Posterior cingulate gyrus (tissue), 11 donors: ENCODE results near the gene NPIPB2.
"Not testable (repeated sequence)": the region's sequence is repeated elsewhere in the genome, so short reads cannot be mapped to it uniquely, and the experiment has no call there.

Source experiments
- DNase-seq, 10 donors: peaks; one replicate each; pipeline versions ENCODE4 v3.0.0 to v3.0.0-alpha.2; 2020 to 2021; ENCODE audit warnings: mixed read lengths in 3 of 10
- intact Hi-C: fragments of 100-400 bp; cut with DNase I; formaldehyde crosslinking; loops from one replicate; pipeline ENCODE4 v1.15.1; 2023

The NPIPB2 gene

DNA sequence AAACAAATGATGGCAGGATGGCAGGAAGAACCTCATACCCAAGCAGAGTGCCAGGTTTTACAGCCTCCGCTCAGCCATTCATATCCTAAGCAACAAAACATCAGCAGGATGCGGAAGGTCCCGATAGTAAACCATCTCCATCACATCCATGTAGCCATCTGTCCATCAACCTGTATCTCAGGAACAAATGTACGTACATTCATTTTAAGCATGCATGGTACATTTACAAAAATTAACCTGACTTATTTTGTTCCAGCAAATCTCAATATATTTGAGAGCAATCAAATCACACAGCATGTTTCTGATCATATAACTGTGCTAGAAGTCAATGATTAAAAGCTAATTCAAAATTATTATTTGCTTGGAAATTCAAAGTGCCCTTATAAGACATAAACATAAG is at the start of gene NPIPB2:
TSS of gene NPIPB2 (minus strand) at position 101 of the 400 bp plus-strand sequence. CDS start at position 101, 0 bp downstream.
- not testable (repeated sequence) for DNase-seq

DNA sequence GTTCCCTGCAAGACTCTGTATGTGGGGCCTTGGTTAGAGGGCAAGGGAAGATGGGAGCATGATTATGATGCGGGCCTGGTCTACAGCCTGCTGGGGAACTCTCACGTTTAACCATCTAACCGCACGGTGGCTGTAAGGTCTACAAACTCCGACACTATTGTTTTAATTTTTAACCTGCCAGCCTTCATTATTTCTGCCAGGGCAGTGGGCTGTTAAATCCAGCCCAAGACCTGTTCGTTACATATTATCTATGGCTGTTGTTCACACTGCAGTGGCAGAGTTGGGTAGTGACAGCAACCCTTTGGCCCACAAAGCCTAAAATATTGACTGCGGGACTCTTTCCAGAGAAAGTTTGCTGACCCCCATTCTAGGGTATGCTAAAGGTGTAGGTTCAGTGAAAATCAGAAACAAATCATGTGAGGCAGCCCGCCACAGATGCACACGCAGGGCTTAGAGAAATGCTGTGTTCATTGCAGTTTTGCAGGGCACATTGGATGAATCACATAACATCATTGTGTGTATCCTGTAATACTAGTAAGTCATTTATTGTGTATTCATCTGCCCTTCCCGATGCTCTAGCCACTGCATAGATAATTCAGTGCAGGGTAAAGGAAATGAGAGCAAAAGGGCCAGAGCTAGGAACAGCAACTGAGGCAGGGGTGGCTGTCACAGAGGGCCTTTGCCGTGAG is 49.0 kb upstream of the NPIPB2 start:
- intact Hi-C loops, result no loop called here
- DNase-seq, result no peak

More for the DNA sequence above, at the start of gene NPIPB2:
- intact Hi-C loops, result not testable (repeated sequence)

DNA sequence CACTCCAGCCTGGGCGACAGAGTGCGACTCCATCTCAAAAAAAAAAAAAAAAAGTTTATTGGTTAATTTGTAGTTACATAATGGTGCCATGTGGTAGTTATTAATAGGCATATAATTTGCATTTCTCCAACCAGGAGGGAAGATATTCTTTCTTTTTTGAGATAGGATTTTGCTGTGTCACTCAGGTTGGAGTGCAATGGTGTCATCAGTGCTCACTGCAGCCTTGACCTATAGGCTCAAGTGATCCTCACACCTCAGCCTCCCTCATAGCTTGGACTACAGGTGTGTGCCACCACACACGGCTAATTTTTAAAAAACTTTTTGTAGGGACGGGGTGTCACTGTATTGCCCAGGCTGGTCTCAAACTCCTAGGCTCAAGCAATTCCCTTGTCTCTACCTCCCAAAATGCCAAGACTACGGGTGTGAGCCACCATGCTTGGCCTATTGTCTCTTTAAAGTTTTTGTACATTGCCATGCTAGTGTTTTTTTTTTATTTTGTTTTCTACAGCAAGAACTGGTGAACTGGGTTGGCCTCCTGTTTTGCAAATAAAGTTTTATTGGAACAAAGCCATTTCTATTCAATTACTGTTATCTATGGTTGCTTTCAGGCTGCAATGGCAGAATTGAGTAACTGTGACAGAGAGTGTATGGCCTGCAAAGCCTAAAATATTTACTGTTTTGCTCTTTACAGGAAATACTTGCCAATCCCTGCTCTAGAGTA is 46.6 kb upstream of the NPIPB2 start:
- no peak for DNase-seq
- intact Hi-C loops, result no loop called here

DNA sequence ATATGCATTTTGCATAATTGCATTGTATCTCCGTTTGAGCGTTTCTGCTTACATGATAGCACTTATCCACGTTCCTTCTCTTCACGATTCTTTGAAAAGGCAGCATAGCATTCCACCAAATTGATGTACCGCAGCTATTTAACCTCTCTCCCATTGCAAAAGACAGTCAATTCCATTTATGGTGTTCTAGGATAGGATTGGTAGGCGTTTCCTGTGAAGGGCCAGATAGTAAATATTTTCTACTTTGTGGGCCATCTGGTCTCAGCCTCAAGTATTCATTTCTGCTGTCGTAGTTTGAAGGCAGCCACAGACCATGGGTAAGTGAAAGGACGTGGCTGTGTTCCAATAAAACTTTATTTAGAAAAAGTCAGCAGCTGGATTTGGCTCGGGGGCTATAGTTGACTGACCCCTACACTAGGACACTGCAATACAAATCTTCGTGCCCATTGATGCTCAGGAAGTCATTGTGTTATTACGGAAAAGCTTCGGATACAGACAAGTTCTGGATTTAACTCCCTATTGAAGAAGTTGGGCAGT is 44.7 kb upstream of the NPIPB2 start:
- DNase-seq, result no peak
- intact Hi-C loops, result no loop called here

DNA sequence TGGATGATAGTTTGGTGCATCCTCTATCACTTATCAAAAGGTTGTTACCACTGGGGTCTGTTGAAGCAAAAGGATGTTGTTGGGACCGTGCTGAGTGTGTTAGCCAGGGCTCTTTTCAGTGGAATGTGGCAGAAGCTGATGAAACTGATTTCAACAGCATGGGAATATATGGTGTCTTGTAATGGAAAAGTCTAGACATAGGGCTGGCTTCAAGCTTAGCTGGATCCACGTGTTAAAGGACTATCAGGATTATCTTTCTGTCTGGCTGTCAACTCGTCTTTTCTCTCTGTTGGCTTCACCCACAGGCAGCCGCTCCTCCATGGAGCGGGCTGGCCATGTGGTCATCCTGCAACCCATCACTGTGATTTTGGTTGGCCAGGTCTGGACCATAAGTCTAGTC is 43.4 kb upstream of the NPIPB2 start:
- intact Hi-C loops, result no loop called here
- DNase-seq, result no peak

DNA sequence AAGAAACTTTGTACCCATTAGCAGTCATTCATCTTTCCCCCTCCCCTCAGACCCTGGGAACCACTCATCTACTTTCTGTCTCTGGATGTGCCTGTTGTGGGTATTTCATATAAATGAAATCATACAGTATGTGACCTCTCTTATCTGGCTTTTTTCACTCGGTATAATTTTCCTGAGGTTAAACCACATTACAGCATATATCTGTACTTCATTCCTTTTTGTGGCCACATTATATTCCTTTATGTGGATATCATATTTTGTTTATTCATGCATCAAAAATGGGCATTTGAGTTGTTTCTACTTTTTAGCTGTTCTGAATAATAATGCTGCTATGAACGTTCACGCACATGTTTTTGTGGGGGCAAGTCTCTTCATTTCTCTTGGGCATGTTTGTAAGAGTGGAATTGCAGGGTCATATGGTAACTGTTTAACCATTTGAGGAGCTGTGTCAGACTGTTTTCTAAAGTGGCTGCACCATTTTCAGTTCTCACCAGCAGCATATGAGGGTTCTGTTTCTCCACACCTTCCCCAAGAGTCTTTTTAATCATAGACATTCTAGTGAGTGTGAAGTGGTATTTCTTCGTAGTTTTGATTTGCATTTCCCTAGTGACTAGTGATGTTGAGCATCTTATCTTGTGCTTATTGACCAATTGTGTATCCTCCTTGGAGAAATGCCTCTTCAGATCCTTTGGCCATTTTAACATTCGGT is 38.4 kb upstream of the NPIPB2 start:
- no peak for DNase-seq
- intact Hi-C loops, result no loop called here

DNA sequence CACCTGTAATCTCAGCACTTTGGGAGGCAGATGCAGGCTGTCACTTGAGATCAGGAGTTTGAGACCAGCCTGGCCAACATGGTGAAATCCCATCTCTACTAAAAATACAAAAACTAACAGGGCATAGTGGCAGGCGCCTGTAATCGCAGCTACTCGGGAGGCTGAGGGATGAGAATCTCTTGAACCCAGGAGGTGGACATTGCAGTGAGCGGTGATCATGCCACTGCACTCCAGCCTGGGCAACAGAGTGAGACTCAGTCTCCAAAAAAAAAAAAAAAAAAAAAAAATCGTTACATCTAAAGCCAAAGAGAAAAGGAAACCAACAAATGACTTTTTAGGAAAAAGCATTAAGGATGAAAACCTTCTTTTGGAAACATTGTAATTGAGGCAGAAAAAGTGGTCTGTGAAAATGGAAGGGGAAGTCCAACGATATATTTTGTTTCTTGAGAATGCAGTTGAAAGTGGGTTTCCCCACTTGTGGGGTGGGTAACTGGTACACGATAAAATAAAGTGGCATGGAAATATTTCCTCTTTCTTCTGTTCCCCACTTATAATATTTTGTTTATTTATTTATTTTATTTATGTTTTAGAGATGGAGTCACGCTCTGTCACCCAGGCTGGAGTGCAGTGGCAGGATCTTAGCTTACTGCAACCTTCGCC is 37.3 kb upstream of the NPIPB2 start:
- intact Hi-C loops, result loop anchor here (10.0 kb wide), 1 partner anchor 64 kb away; the partner anchor contains the start of gene GSPT1
- no peak for DNase-seq

DNA sequence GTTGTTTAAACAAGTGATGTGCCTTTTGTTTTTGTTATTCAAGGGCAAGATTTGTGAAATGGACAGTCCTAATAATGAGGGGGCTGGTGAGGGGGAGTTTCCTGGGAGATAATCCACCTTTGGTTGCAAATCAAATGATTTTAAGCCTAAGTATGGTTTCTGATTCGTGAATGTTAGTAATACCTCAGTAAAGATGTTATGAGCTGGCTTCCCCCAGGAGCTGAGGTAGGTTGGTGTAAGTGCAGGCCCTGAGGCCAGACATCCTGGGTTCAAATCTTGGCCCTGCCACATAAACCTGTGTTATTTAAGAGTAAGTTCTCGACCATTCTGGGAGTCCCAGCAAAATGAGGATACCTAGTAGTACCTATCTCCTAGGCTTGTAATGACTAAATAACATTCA is 36.2 kb upstream of the NPIPB2 start:
- DNase-seq, result peak in 1 of 10 donors; percentile 0
- intact Hi-C loops, result loop anchor here (10.0 kb wide), 1 partner anchor 63 kb away; the partner anchor contains the start of gene GSPT1

DNA sequence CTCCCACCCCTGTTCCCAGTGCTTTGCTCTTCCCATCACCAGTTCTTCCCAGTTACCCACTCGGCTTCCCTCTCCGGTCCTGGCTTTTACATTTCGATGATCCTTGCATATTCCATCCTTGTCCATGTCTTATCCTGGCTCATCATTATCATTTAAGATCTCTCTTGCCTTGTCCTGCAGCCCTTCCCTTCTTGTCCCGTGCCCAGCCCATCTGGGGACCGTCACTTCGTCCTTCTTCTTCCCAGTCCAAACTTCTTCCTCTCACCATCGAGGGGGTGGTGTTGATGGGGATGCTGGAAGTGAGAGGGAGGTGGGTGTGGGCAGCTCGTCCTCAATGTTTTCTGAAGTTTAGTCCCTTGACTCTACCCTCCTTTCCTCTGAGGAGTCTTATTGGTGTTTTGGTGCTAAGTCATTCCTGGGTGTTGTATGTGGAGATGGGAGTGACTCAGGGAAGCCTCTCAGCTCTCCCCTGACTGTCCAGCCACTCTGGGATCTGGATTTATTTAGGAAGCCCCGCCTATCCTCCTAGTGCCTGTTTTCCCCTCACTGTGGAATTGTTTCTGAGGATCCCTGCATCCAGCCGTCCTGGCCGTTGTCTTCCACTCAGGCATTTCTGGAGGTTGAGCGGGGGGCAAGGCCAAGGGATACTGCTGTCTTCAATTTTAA is 35.7 kb upstream of the NPIPB2 start:
- peak in 2 of 10 donors; percentile 38 to 64 for DNase-seq
- intact Hi-C loops, result loop anchor here (10.0 kb wide), 1 partner anchor 63 kb away; the partner anchor contains the start of gene GSPT1

DNA sequence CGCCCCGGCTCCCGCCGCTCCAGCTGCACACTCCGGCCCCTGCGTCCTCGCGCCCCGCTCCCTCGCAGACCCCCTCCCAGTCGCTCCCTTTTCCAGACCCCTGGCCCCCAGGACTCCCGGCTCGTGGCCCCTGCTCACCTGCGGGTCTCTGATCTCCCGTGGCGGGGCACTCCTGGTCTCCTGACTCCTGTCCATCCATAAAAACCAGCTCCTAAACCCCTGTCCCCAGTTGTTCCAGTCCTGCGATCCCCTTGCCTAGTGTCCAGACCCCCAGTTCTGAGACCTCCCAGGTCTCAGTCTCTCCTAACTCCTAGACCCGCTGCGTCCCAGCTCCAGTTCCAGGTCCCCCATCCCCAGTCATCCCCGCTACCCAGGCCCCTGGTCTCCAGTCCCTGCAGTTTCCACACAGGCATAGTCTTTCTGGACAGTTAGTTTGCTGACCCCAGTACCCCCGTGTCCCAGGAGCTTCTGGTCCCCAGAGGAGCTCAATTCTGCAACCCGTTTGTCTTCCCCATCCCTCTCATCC is 35.1 kb upstream of the NPIPB2 start:
- intact Hi-C loops, result loop anchor here (10.0 kb wide), 1 partner anchor 62 kb away; the partner anchor contains the start of gene GSPT1
- peak in 1 of 10 donors; percentile 72 for DNase-seq

DNA sequence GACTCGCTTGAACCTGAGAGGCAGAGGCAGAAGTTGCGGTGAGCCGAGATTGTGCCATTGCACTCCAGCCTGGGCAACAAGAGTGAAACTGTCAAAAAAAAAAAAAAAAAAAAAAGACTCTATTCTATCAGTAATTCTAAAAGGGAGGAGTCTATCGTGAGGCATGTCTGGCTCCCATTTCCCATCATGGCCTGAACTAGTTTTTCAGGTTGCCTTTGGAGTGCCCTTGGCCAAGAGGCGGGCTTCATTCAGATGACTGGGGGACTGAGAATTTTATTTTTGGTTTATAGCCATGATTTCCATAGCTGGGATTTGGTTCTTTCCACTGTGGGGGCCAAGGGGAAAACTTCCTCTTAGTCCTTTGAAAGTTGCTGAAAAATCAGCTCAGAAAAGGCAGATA is 31.2 kb upstream of the NPIPB2 start:
- intact Hi-C loops, result loop anchor here (10.0 kb wide), 1 partner anchor 58 kb away; the partner anchor contains the start of gene GSPT1
- DNase-seq, result no peak

DNA sequence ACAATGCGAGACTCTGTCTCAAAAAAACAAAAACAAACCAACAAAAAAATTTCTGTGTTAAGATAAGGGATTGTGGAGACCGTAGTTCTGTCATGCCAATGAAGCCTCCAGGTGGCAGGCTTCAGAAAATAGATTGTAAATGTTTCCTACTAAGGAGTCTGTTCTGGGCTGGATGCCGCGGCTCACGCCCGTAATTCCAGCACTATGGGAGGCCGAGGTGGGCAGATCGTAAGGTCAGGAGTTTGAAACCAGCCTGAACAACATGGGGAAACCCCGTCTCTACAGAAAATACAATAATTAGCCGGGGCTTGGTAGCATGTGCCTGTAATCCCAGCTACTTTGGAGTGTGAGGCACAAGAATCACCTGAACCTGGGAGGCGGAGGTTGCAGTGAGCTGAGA is 30.3 kb upstream of the NPIPB2 start:
- intact Hi-C loops, result loop anchor here (10.0 kb wide), 1 partner anchor 57 kb away; the partner anchor contains the start of gene GSPT1
- DNase-seq, result peak in 2 of 10 donors; percentile 27 to 73

DNA sequence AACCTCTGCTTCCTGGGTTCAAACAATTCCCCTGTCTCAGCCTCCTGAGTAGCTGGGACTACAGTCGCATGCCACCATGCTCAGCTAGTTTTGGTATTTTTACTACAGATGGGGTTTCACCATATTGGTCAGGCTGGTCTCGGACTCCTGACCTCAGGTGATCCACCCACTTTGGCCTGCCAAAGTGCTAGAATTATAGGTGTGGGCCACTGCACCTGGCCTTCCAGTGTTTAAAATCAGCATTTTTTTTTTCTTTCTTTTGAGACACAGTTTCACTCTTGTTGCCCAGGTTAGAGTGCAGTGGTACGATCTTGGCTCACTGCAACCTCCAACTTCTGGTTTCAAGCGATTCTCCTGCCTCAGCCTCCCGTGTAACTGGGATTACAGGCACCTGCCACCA is 28.4 kb upstream of the NPIPB2 start:
- not testable (repeated sequence) for DNase-seq

DNA sequence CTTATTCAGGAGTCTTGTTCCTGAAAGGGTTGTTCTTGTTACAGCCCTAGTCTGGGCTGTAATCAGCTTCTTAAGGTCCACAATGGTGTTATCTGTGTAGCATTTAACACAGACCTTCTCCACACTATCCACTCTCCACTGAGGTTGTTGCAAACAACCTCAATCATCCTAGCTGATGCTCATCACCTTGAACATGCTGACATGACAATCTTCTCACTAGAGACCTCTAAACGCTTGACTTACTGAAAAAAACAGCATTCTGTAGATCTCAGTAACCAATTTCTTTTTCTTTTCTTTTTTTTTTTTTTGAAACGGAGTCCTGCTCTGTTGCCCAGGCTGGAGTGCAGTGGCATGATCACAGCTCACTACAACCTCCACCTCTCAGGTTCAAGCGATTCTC is 26.7 kb upstream of the NPIPB2 start:
- DNase-seq, result no peak
- intact Hi-C loops, result no loop called here

More for the DNA sequence above, 28.4 kb upstream of the NPIPB2 start:
- intact Hi-C loops, result loop anchor here (10.0 kb wide), 1 partner anchor 55 kb away; the partner anchor contains the start of gene GSPT1

DNA sequence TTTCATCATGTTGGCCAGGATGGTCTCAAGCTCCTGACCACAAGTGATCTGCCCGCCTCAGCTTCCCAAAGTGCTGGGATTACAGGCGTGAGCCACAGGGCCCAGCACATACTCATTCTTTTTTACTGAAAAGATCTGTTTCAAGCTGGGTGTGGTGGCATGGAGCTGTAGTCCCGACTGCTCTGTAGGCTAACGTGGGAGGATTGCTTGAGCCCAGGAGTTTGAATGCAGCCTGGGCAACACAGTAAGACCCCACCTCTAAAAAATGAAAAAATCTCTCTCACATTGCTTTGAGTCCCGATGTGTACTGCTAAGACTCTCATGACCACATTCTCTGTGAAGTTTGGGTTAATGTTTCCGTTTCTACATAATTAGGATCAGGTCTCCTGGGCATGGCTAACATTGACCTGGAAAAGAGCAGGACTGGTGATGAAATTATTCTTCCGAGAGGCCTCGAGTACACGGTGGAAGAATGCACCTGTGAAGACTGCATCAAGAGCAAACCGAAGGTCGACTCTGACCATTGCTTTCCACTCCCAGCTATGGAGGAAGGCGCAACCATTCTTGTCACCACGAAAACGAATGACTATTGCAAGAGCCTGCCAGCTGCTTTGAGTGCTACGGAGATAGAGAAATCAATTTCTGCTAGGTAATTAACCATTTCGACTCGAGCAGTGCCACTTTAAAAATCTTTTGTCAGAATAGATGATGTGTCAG is 25.5 kb upstream of the NPIPB2 start:
- no peak for DNase-seq
- intact Hi-C loops, result no loop called here

DNA sequence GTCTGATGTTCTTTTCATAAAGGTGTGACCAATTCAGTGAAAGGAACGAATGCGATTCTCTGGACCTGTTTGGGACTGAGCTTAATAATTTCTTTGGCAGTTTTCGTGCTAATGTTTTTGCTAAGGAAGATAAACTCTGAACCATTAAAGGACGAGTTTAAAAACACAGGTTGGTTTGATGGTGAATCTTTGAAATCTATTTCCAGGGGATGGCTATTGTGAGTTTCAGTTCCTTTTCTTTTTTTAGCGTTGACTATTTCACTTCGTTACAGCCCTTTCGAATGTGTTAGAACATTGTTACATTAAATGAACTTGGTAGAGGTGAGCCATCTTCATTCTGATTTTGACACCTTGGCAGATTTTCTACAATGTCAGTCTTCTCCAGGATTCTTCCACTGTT is 24.3 kb upstream of the NPIPB2 start:
- no peak for DNase-seq
- intact Hi-C loops, result no loop called here

DNA sequence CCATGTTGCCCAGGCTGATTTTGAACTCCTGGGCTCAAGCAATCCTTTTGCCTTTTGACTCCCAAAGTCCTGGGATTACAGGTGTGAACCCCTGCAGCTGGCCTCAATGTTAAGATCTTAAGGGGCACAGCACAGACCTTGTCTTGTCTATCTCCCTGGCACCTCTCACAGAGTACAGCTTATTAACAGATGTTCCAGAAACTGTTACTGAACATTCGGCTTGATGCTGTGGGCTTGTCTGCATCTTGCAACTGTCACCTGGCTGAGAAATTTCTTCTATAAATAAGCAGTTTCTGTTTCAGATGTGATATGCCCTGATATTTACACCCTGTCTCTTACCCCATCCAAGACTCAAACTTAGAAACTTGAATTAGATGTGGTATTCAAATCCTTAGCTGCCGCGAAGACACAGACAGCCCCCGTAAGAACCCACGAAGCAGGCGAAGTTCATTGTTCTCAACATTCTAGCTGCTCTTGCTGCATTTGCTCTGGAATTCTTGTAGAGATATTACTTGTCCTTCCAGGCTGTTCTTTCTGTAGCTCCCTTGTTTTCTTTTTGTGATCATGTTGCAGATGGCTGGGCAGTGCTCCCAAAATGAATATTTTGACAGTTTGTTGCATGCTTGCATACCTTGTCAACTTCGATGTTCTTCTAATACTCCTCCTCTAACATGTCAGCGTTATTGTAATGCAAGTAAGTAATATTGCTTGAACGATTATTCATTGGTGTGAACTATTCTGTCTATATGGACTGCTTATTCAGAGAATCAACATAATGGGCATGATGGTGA is 23.1 kb upstream of the NPIPB2 start, which contains the start of gene TNFRSF17:
TSS of gene TNFRSF17 (plus strand) at position 450 of the 791 bp plus-strand sequence. CDS start at position 565, 115 bp downstream.
- intact Hi-C loops, result no loop called here
- no peak for DNase-seq

DNA sequence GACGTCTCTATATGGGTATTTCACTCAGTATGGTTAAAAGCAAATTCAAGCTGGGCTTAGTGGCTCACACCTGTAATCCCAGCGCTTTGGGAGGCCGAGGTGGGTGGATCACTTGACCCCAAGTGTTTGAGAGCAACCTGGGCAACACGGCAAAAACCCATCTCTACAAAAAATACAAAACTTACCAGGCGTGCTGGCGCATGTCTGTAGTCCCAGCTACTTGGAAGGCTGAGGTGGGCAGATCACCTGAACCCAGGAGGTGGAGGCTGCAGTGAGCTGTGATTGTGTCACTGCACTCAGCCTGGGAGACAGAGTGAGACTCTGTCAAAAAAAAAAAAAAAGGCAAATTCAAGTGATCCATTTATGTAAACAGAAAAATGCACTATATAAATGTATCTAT is 21.9 kb upstream of the NPIPB2 start:
- intact Hi-C loops, result no loop called here
- no peak for DNase-seq
